Neural progenitor cell (in vitro differentiated cells): ENCODE results near the gene BRD1. TPM values are rescaled to one million over a fixed set of nuclear protein-coding genes. Genes with fewer than 3 reads are reported as not detected.

Experiments
- DNase-seq: peaks from one replicate; pipeline ENCODE4 v3.0.0-alpha.2; 2016; ENCODE audit warnings: low spot score
- H2AFZ ChIP-seq: fragments of 200-600 bp; sonication (generic); replicated peaks from 2 replicates; pipeline ENCODE4 v1.6.1; 2016; ENCODE audit warnings: antibody characterized with exemption
- H3F3A ChIP-seq: fragments of 200-600 bp; sonication (generic); 2 replicates; pipeline ENCODE4 v1.6.1; 2016; ENCODE audit warnings: antibody characterized with exemption, low read depth
- H3K27ac ChIP-seq: fragments of 200-600 bp; sonication (generic); 2 replicates; pipeline ENCODE4 v1.5.1; 2016; ENCODE audit warnings: mild to moderate bottlenecking
- H3K27me3 ChIP-seq: fragments of 200-600 bp; sonication (generic); 2 replicates; pipeline ENCODE4 v1.6.1; 2016; ENCODE audit warnings: mild to moderate bottlenecking, moderate library complexity
- H3K36me3 ChIP-seq: fragments of 200-600 bp; sonication (generic); 2 replicates; pipeline ENCODE4 v1.5.1; 2016
- H3K4me1 ChIP-seq: fragments of 200-600 bp; sonication (generic); 2 replicates; pipeline ENCODE4 v1.6.1; 2016; ENCODE audit warnings: mixed run types
- H3K4me2 ChIP-seq: fragments of 200-600 bp; sonication (generic); 2 replicates; pipeline ENCODE4 v1.6.1; 2016
- H3K4me3 ChIP-seq: fragments of 200-600 bp; sonication (generic); 2 replicates; pipeline ENCODE4 v1.5.1; 2016
- H3K79me2 ChIP-seq: fragments of 200-600 bp; sonication (generic); 2 replicates; pipeline ENCODE4 v1.6.1; 2016; ENCODE audit warnings: low read depth
- H3K9ac ChIP-seq: fragments of 200-600 bp; sonication (generic); 2 replicates; pipeline ENCODE4 v1.6.1; 2016
- H3K9me3 ChIP-seq: fragments of 200-600 bp; sonication (generic); 2 replicates; pipeline ENCODE4 v1.5.1; 2016; ENCODE audit warnings: low read depth
- H4K20me1 ChIP-seq: fragments of 200-600 bp; sonication (generic); 2 replicates; pipeline ENCODE4 v1.6.1; 2016; ENCODE audit warnings: low read depth
- H3K27ac Mint-ChIP-seq: 3 replicates; pipeline ENCODE4 v1.8.0; 2021; ENCODE audit warnings: mixed read lengths
- H3K27me3 Mint-ChIP-seq: 2 replicates; pipeline ENCODE4 v1.8.0; 2022; ENCODE audit warnings: low read depth, mild to moderate bottlenecking, inconsistent platforms, moderate library complexity, mixed read lengths; ENCODE audit not compliant: insufficient read depth
- H3K36me3 Mint-ChIP-seq: 3 replicates; pipeline ENCODE4 v1.8.0; 2021; ENCODE audit warnings: mixed read lengths
- H3K4me1 Mint-ChIP-seq: 3 replicates; pipeline ENCODE4 v1.8.0; 2021; ENCODE audit warnings: mixed read lengths
- H3K4me3 Mint-ChIP-seq: 3 replicates; pipeline ENCODE4 v1.8.0; 2021; ENCODE audit warnings: mild to moderate bottlenecking, moderate library complexity, mixed read lengths
- H3K9me3 Mint-ChIP-seq: 3 replicates; pipeline ENCODE4 v1.8.0; 2020; ENCODE audit warnings: mixed read lengths
- EZH2 ChIP-seq: fragments of 200-600 bp; sonication (generic); IDR thresholded peaks from 2 replicates; pipeline ENCODE4 v1.6.1; 2017; ENCODE audit warnings: antibody characterized with exemption, mild to moderate bottlenecking, moderate library complexity
- EZH2phosphoT487 ChIP-seq: fragments of 200-600 bp; sonication (generic); IDR thresholded peaks from 2 replicates; pipeline ENCODE4 v1.6.1; 2017; ENCODE audit warnings: antibody characterized with exemption
- total RNA-seq: library from RNA; depleted of rRNA; stranded (reverse); fragments of >200 nt; gene quantifications from 2 replicates; pipeline ENCODE4 v1.2.3, GENCODE V29; 2015; ENCODE audit warnings: low replicate concordance
- TF ChIP-seq, protein P1 (sequence below): fragments of 200-600 bp; sonication (generic); IDR thresholded peaks from 2 replicates; pipeline ENCODE4 v1.5.1; 2017; ENCODE audit warnings: antibody characterized with exemption, mild to moderate bottlenecking

Gene BRD1
- total RNA-seq, 1 donor from 2014 or later: 31.2 TPM

DNA sequence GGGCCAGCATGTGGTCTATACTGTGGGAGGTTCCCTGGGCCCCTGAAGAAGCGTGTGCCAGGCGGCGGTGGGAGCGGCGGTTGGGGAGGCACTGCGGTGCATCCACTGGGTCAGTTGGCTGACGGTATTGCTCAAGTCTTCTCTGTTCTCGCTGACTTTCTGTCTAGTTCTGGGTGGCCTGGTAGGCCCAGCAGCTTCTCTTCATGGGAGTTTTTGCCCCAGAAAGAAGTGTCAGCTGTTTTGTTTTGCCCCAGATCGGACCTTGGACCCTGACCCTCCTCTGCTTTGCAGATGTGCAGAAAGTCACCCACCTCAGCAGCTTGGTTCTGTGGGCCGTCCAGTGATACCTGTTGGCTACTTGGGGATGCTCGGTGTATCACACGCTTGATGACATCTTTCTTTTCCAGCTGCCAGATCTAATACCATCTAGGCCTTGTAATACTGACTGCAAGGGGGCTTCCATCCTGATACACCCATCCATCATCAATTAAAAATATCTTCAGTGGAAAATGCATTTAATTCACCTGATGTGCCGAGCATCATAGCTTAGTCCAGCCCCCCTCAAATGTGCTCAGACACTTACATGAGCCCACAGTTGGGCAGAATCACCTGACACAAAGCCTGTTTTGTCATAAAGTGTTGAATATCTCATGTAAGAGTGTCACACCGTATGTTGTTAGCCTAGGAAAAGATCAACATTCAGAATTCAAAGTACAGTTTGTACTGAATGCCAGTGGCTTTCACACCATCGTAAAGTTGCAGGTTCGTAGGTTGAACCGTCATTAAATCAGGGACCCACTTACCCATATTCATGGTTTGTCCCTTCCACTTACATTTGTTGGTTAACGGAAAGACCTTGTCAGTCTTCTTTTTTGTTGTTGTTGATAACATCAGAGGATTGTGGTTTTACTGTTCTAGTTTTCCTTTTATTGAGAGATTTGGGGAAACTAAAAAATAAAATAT is 39.9 kb upstream of the BRD1 start:
- Histone ChIP-seq H3K27ac (no peak overlapping the region), H4K20me1 (peaks cover 2% of the 10 kb centered on the region), H3K79me2 (peaks cover 99% of the 10 kb centered on the region), H2AFZ (no peak overlapping the region), H3K4me2 (no peak overlapping the region), H3K27me3 (no peaks in the 10 kb centered on the region), H3K36me3 (peaks cover 7% of the 10 kb centered on the region), H3F3A (peaks cover 3% of the 10 kb centered on the region), H3K4me3 (no peak overlapping the region), H3K9me3 (peaks cover 4% of the 10 kb centered on the region), H3K9ac (no peak overlapping the region), H3K4me1 (no peaks in the 10 kb centered on the region)
- TF ChIP-seq, protein P1, sequence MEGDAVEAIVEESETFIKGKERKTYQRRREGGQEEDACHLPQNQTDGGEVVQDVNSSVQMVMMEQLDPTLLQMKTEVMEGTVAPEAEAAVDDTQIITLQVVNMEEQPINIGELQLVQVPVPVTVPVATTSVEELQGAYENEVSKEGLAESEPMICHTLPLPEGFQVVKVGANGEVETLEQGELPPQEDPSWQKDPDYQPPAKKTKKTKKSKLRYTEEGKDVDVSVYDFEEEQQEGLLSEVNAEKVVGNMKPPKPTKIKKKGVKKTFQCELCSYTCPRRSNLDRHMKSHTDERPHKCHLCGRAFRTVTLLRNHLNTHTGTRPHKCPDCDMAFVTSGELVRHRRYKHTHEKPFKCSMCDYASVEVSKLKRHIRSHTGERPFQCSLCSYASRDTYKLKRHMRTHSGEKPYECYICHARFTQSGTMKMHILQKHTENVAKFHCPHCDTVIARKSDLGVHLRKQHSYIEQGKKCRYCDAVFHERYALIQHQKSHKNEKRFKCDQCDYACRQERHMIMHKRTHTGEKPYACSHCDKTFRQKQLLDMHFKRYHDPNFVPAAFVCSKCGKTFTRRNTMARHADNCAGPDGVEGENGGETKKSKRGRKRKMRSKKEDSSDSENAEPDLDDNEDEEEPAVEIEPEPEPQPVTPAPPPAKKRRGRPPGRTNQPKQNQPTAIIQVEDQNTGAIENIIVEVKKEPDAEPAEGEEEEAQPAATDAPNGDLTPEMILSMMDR: no peak
- TF ChIP-seq EZH2: no peak
- H3K4me3 Mint-ChIP-seq: no peak overlapping the region
- H3K9me3 Mint-ChIP-seq: peaks cover 74% of the 10 kb centered on the region
- H3K27ac Mint-ChIP-seq: no peak overlapping the region
- H3K36me3 Mint-ChIP-seq: peaks cover 66% of the 10 kb centered on the region
- no peaks in the 10 kb centered on the region for H3K27me3 Mint-ChIP-seq
- H3K4me1 Mint-ChIP-seq: no peaks in the 10 kb centered on the region
- DNase-seq: no peak

DNA sequence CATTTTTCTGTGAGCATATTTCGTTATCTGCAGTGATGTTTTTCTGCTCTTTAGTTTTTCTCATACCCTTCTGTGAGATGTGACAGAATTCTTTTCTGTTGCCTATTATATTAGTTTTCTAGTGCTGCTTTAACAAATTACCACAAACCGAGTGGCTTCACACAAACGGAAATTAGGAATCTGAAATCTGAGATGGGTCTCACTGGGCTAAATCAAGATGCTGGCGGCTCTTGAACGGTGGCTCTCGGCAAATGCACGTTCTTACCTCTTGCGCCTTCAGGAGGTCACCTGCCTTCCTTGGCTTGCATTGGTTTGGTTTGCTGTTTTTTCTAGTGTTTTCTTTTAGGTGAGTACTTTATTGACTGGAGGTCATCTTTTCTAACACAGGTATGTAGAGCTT is 39.0 kb upstream of the BRD1 start:
- no peak overlapping the region for H3K4me3 ChIP-seq
- Mint-ChIP-seq H3K9me3 (peaks cover 74% of the 10 kb centered on the region), H3K36me3 (peaks cover 68% of the 10 kb centered on the region), H3K4me1 (no peaks in the 10 kb centered on the region), H3K27ac (no peak overlapping the region), H3K27me3 (no peaks in the 10 kb centered on the region), H3K4me3 (no peak overlapping the region)
- peaks cover 4% of the 10 kb centered on the region for H3K9me3 ChIP-seq
- H3K4me1 ChIP-seq: no peaks in the 10 kb centered on the region
- peaks cover 3% of the 10 kb centered on the region for H3F3A ChIP-seq
- no peaks in the 10 kb centered on the region for H3K27me3 ChIP-seq
- H3K27ac ChIP-seq: no peak overlapping the region
- TF ChIP-seq EZH2: no peak
- no peak for TF ChIP-seq EZH2phosphoT487
- TF ChIP-seq, protein P1: no peak
- H3K79me2 ChIP-seq: peaks cover 99% of the 10 kb centered on the region
- H3K9ac ChIP-seq: no peak overlapping the region
- peaks cover 7% of the 10 kb centered on the region for H3K36me3 ChIP-seq
- no peak for DNase-seq
- no peak overlapping the region for H3K4me2 ChIP-seq
- peaks cover 10% of the 10 kb centered on the region for H4K20me1 ChIP-seq
- H2AFZ ChIP-seq: no peak overlapping the region

DNA sequence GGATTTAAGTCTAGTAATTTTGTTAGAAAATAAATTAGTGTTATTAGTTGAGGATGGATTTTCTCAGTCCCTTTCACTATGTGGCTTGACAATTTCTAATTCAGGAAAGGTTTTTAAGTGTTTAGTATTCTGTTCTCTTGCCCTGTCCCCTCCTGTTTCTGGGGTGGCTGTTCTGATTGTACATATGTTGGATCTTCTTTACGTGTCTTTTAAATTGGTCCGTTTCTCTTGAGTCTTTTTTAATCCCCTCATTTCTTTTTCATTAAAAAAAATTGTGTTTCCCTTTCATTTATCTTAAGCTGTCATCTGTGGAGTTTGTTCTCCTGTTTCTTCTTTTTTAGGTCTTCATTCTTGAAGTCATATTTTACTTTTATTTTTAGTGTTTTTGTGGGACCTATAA is 38.5 kb upstream of the BRD1 start:
- H3K27ac ChIP-seq: no peak overlapping the region

More for the DNA sequence above, 38.5 kb upstream of the BRD1 start:
- Histone ChIP-seq H2AFZ (no peak overlapping the region), H3K4me1 (no peaks in the 10 kb centered on the region), H3K9me3 (peaks cover 4% of the 10 kb centered on the region), H3K79me2 (peaks cover 99% of the 10 kb centered on the region), H3K9ac (no peak overlapping the region), H3K4me2 (no peak overlapping the region), H3K27me3 (no peaks in the 10 kb centered on the region), H3K4me3 (no peak overlapping the region), H3F3A (peaks cover 3% of the 10 kb centered on the region), H3K36me3 (peaks cover 7% of the 10 kb centered on the region), H4K20me1 (peaks cover 15% of the 10 kb centered on the region)
- Mint-ChIP-seq H3K9me3 (peaks cover 75% of the 10 kb centered on the region), H3K27ac (no peak overlapping the region), H3K36me3 (peaks cover 69% of the 10 kb centered on the region), H3K4me1 (no peaks in the 10 kb centered on the region), H3K4me3 (no peak overlapping the region), H3K27me3 (no peaks in the 10 kb centered on the region)
- DNase-seq: no peak
- TF ChIP-seq EZH2phosphoT487: no peak
- TF ChIP-seq, protein P1: no peak
- no peak for TF ChIP-seq EZH2
